Endothelial cell of umbilical vein (primary cell): ENCODE measurements around the gene ITM2B. TPM values are rescaled to one million over a fixed set of nuclear protein-coding genes. Genes with fewer than 3 reads are reported as not detected.

Experiments used
- BruUV-seq: library from RNA; stranded (reverse); fragments of 400-500 nt; replicated peaks from 2 replicates; lab custom pipeline; 2021; lab: Mats Ljungman, UMichigan
- CTCF ChIA-PET: fragments of 300-600, 350-600 bp; sonication (Branson Sonifier 250); formaldehyde crosslinking; loops from one replicate; lab custom pipeline; 2021; ENCODE audit warnings: antibody characterized with exemption, inconsistent platforms; lab: Charles Lee
- POLR2A ChIA-PET: fragments of 300-600, 350-600 bp; sonication (Branson Sonifier 250); formaldehyde crosslinking; loops from one replicate; lab custom pipeline; 2021; ENCODE audit warnings: antibody characterized with exemption, inconsistent platforms; lab: Charles Lee
- DNase-seq: peaks from one replicate; pipeline ENCODE4 v3.0.0-alpha.2; 2011; ENCODE audit warnings: low read depth, low spot score
- FAIRE-seq: peaks from 2 replicates; lab custom pipeline; 2011; peaks lifted over from hg19 to GRCh38; lab: Jason Lieb, UNC
- H2AFZ ChIP-seq: 2 replicates; pipeline ENCODE4 v1.6.0; 2012; ENCODE audit warnings: low read depth, low read length, control low read depth, inconsistent platforms
- H3K27ac ChIP-seq: 2 replicates; pipeline ENCODE4 v1.5.1; 2011; ENCODE audit warnings: low read depth, mild to moderate bottlenecking, control low read depth, low read length, moderate library complexity; ENCODE audit not compliant: insufficient read depth
- H3K27me3 ChIP-seq, 2 experiments: 2 replicates each; pipeline versions ENCODE4 v1.6.0 to v1.6.1; 2011; ENCODE audit warnings: low read length in 2 of 2, mixed read lengths in 1 of 2; ENCODE audit not compliant: control insufficient read depth in 2 of 2, insufficient read depth in 2 of 2
- H3K36me3 ChIP-seq, 2 experiments: 2 replicates in 1 of 2; 3 replicates in 1 of 2; pipeline ENCODE4 v1.5.1; 2011; ENCODE audit warnings: low read length in 2 of 2, mild to moderate bottlenecking in 1 of 2, moderate library complexity in 1 of 2; ENCODE audit not compliant: control insufficient read depth in 2 of 2, insufficient read depth in 2 of 2; ENCODE audit errors: extremely low read depth in 1 of 2
- H3K4me1 ChIP-seq: 3 replicates; pipeline ENCODE4 v1.5.1; 2011; ENCODE audit warnings: mild to moderate bottlenecking, low read length; ENCODE audit not compliant: control insufficient read depth, insufficient read depth; ENCODE audit errors: extremely low read depth
- H3K4me2 ChIP-seq: 2 replicates; pipeline ENCODE4 v1.6.1; 2011; ENCODE audit warnings: low read length, control low read depth, mixed read lengths; ENCODE audit not compliant: insufficient read depth
- H3K4me3 ChIP-seq, 3 experiments: fragments of 200-600 bp in 1 of 3; sonication (generic), shearing (Covaris generic) in 1 of 3; replicated peaks in 1 of 3; 2 replicates each; pipeline ENCODE4 v1.5.1; 2011 to 2016; ENCODE audit warnings: control low read depth in 3 of 3, low read length in 3 of 3, mild to moderate bottlenecking in 2 of 3, inconsistent platforms in 1 of 3, low read depth in 1 of 3, moderate library complexity in 1 of 3; ENCODE audit not compliant: insufficient read depth in 1 of 3
- H3K79me2 ChIP-seq: 2 replicates; pipeline ENCODE4 v1.6.0; 2012; ENCODE audit warnings: low read length, inconsistent platforms; ENCODE audit not compliant: control insufficient read depth, insufficient read depth
- H3K9ac ChIP-seq: replicated peaks from 2 replicates; pipeline ENCODE3; 2011; ENCODE audit warnings: low read length, control low read depth; ENCODE audit not compliant: insufficient read depth; ENCODE audit errors: extremely low read depth
- H3K9me1 ChIP-seq: replicated peaks from 3 replicates; pipeline ENCODE4 v1.6.0; 2011; ENCODE audit warnings: mild to moderate bottlenecking, low read length; ENCODE audit not compliant: control insufficient read depth, insufficient read depth; ENCODE audit errors: extremely low read depth
- H3K9me3 ChIP-seq: replicated peaks from 2 replicates; pipeline ENCODE4 v1.5.1; 2012; ENCODE audit warnings: low read length, inconsistent platforms; ENCODE audit not compliant: control insufficient read depth, insufficient read depth
- H4K20me1 ChIP-seq: replicated peaks from 2 replicates; pipeline ENCODE3; 2011; ENCODE audit warnings: mild to moderate bottlenecking, low read length; ENCODE audit not compliant: control insufficient read depth, insufficient read depth; ENCODE audit errors: extremely low read depth
- CTCF ChIP-seq, 2 donors: IDR thresholded peaks; 1 replicate in 1 of 2; 2 replicates in 1 of 2; pipeline ENCODE4 v1.5.1; 2011; ENCODE audit warnings: low read length in 2 of 2, mild to moderate bottlenecking in 2 of 2, moderate library complexity in 2 of 2, control low read depth in 1 of 2, inconsistent platforms in 1 of 2, low read depth in 1 of 2; ENCODE audit not compliant: insufficient read depth in 1 of 2; ENCODE audit errors: extremely low read depth in 1 of 2
- EZH2 ChIP-seq: IDR thresholded peaks from 2 replicates; pipeline ENCODE4 v1.6.1; 2012; ENCODE audit warnings: borderline replicate concordance, low read depth, mild to moderate bottlenecking, moderate library complexity, low read length, inconsistent platforms; ENCODE audit not compliant: severe bottlenecking
- FOS ChIP-seq: IDR thresholded peaks from 2 replicates; pipeline ENCODE4 v1.6.1; 2011; ENCODE audit warnings: mild to moderate bottlenecking, low read length, moderate library complexity, borderline replicate concordance; ENCODE audit not compliant: insufficient read depth
- GATA2 ChIP-seq: IDR thresholded peaks from 2 replicates; pipeline ENCODE4 v1.7.0; 2011; ENCODE audit warnings: low read depth, mild to moderate bottlenecking, moderate library complexity, mixed read lengths, low read length; ENCODE audit not compliant: insufficient read length, insufficient read depth
- JUN ChIP-seq: IDR thresholded peaks from 2 replicates; pipeline ENCODE4 v1.6.1; 2011; ENCODE audit warnings: borderline replicate concordance, low read depth; ENCODE audit not compliant: insufficient read length, insufficient read depth
- MAX ChIP-seq: IDR thresholded peaks from 2 replicates; pipeline ENCODE4 v1.6.1; 2011; ENCODE audit not compliant: insufficient read depth, insufficient read length
- MYC ChIP-seq: IDR thresholded peaks from one replicate; pipeline ENCODE4 v1.6.1; 2011; ENCODE audit warnings: mild to moderate bottlenecking, low read depth, low read length
- POLR2A ChIP-seq: IDR thresholded peaks from 2 replicates; pipeline ENCODE4 v1.6.1; 2012; ENCODE audit warnings: low read depth, mild to moderate bottlenecking, control low read depth, low read length
- POLR2AphosphoS5 ChIP-seq: IDR thresholded peaks from 2 replicates; pipeline ENCODE4 v1.6.1; 2012; ENCODE audit warnings: low read depth, mild to moderate bottlenecking, control low read depth, low read length, moderate library complexity; ENCODE audit not compliant: insufficient read depth
- dilution Hi-C: fragments of 300-500 bp; cut with MboI; formaldehyde crosslinking; loops from one replicate; pipeline ENCODE4 v1.15.0; 2019; ENCODE audit warnings: low sequenced_read_pairs; ENCODE audit not compliant: extremely low pct_ligation_motif_present
- intact Hi-C: fragments of 100-400 bp; cut with micrococcal nuclease; formaldehyde crosslinking; loops from one replicate; pipeline ENCODE4 v1.10.0; 2022
- polyA plus RNA-seq, 4 experiments: library from polyadenylated mRNA; depleted of rRNA in 3 of 4; stranded (reverse) in 3 of 4; unstranded in 1 of 4; fragments of >200 nt; gene quantifications; 2 replicates each; pipeline versions ENCODE4 v1.2.1 to v1.2.3, GENCODE V29; 2011 to 2012; ENCODE audit warnings: missing spikeins in 1 of 4
- total RNA-seq: library from RNA; stranded (reverse); gene quantifications from 2 replicates; pipeline ENCODE4 v1.2.3, GENCODE V29; 2021

Gene ITM2B
- total and polyA plus RNA-seq, 2 donors (not counting 3 experiments of a cell fraction or from before 2014, with no cell fraction given), result 150 to 271 TPM

GRCh38 chr13:48297131-48297786 is 64.3 kb downstream of the ITM2B start:
- dilution Hi-C loops, result no loop called here
- FAIRE-seq (no peak), DNase-seq (no peak)
- Histone ChIP-seq H4K20me1 (no peaks in the 10 kb centered on the region), H3K4me2 (no peak overlapping the region), H2AFZ (no peak overlapping the region), H3K36me3 (no peaks in the 10 kb centered on the region), H3K27ac (no peak overlapping the region), H3K9me3 (no peaks in the 10 kb centered on the region), H3K27me3 (peaks cover 4 to 6% of the 10 kb centered on the region in 2 experiments), H3K9ac (no peak overlapping the region), H3K4me3 (no peak overlapping the region), H3K79me2 (no peaks in the 10 kb centered on the region), H3K4me1 (peaks cover under 1% of the 10 kb centered on the region), H3K9me1 (no peaks in the 10 kb centered on the region)
- intact Hi-C loops, result no loop called here
- TF ChIP-seq CTCF (IDR thresholded peaks at IDR 0.05; ENCODE audit: extremely low read depth in 1 of 2, insufficient read depth in 1 of 2, low read depth in 1 of 2, low read length in 2 of 2) (no peak), MAX (no peak), FOS (no peak), POLR2A (no peak), POLR2AphosphoS5 (no peak), JUN (no peak), GATA2 (no peak), EZH2 (no peak), MYC (no peak)
- POLR2A ChIA-PET, result no interaction called here
- CTCF ChIA-PET, result interaction anchor here (0.7 kb wide), 1 partner anchor 32 kb away, joined by 3 read pairs; no protein-coding TSS in a partner anchor
- no TSS peak for BruUV-seq
